IMR-90 (cell line): Measurements from ENCODE around the gene UBE2QL1. TPM values are rescaled to one million over a fixed set of nuclear protein-coding genes. Genes with fewer than 3 reads are reported as not detected.

Experiments
- ATAC-seq: fragments of 200-7000 bp; cut with Tn5 transposase; 2 replicates; pipeline ENCODE4 v1.9.1; 2020; ENCODE audit warnings: low read depth, mild to moderate bottlenecking, moderate library complexity
- BruUV-seq: library from RNA; stranded (reverse); fragments of 400-500 nt; replicated peaks from 2 replicates; lab custom pipeline; 2021; lab: Mats Ljungman, UMichigan
- CTCF ChIA-PET: fragments of 300-600 bp; formaldehyde crosslinking; extraction: SDS; loops from one replicate; lab custom pipeline; 2021; ENCODE audit warnings: antibody characterized with exemption; lab: Yijun Ruan, JAX
- POLR2A ChIA-PET: fragments of 300-600 bp; sonication (Branson Sonifier 250); formaldehyde crosslinking; loops from one replicate; lab custom pipeline; 2022; ENCODE audit warnings: antibody characterized with exemption; ENCODE audit not compliant: unreplicated experiment; lab: Charles Lee
- DNase-seq: peaks from one replicate; pipeline ENCODE4 v3.0.0; 2013
- H2AFZ ChIP-seq: replicated peaks from 2 replicates; pipeline ENCODE3; 2013; ENCODE audit warnings: low read length, mild to moderate bottlenecking; ENCODE audit not compliant: poor library complexity
- H2AK5ac ChIP-seq: 2 replicates; pipeline ENCODE4 v1.6.1; 2013; ENCODE audit warnings: low read depth, low read length, inconsistent platforms
- H2AK9ac ChIP-seq: replicated peaks from 2 replicates; pipeline ENCODE3; 2013; ENCODE audit warnings: mild to moderate bottlenecking, low read depth, low read length, moderate library complexity; ENCODE audit not compliant: poor library complexity
- H2BK120ac ChIP-seq: 2 replicates; pipeline ENCODE4 v1.6.1; 2013; ENCODE audit warnings: low read depth, low read length, inconsistent platforms
- H2BK15ac ChIP-seq: 3 replicates; pipeline ENCODE4 v1.6.1; 2013; ENCODE audit warnings: low read depth, low read length, inconsistent platforms
- H2BK20ac ChIP-seq: 2 replicates; pipeline ENCODE4 v1.6.1; 2013; ENCODE audit warnings: low read depth, mild to moderate bottlenecking, inconsistent platforms, low read length, moderate library complexity
- H2BK5ac ChIP-seq: 2 replicates; pipeline ENCODE4 v1.6.1; 2013; ENCODE audit warnings: mild to moderate bottlenecking, low read depth, low read length, inconsistent platforms; ENCODE audit not compliant: poor library complexity, severe bottlenecking
- H3K14ac ChIP-seq: replicated peaks from 2 replicates; pipeline ENCODE4 v1.6.1; 2013; ENCODE audit warnings: low read depth, low read length, inconsistent platforms
- H3K18ac ChIP-seq: 2 replicates; pipeline ENCODE4 v1.6.1; 2013; ENCODE audit warnings: low read depth, low read length, control low read depth
- H3K23ac ChIP-seq: 2 replicates; pipeline ENCODE4 v1.6.1; 2013; ENCODE audit warnings: low read depth, low read length, inconsistent platforms
- H3K27ac ChIP-seq: 2 replicates; pipeline ENCODE4 v1.5.1; 2013; ENCODE audit warnings: mild to moderate bottlenecking, control low read depth, low read length; ENCODE audit not compliant: insufficient read depth
- H3K27me3 ChIP-seq: 2 replicates; pipeline ENCODE4 v1.6.1; 2013; ENCODE audit warnings: low read length; ENCODE audit not compliant: control insufficient read depth, insufficient read depth
- H3K36me3 ChIP-seq: 2 replicates; pipeline ENCODE4 v1.6.1; 2013; ENCODE audit warnings: low read length, mixed read lengths; ENCODE audit not compliant: control insufficient read depth, insufficient read depth
- H3K4ac ChIP-seq: 2 replicates; pipeline ENCODE4 v1.6.1; 2013; ENCODE audit warnings: low read depth, low read length, inconsistent platforms
- H3K4me1 ChIP-seq: 2 replicates; pipeline ENCODE4 v1.6.1; 2013; ENCODE audit warnings: low read length, mixed read lengths; ENCODE audit not compliant: control insufficient read depth, insufficient read depth
- H3K4me2 ChIP-seq: 2 replicates; pipeline ENCODE4 v1.6.1; 2013; ENCODE audit warnings: low read depth, mild to moderate bottlenecking, control low read depth, low read length, moderate library complexity
- H3K4me3 ChIP-seq: 2 replicates; pipeline ENCODE4 v1.5.1; 2013; ENCODE audit warnings: low read depth, mild to moderate bottlenecking, control low read depth, low read length, moderate library complexity; ENCODE audit not compliant: insufficient read depth
- H3K56ac ChIP-seq: 2 replicates; pipeline ENCODE4 v1.6.1; 2013; ENCODE audit warnings: low read length, inconsistent platforms; ENCODE audit not compliant: insufficient read depth; ENCODE audit errors: extremely low read depth
- H3K79me1 ChIP-seq, 2 experiments: 2 replicates each; pipeline ENCODE4 v1.6.1; 2013; ENCODE audit warnings: low read length in 2 of 2, inconsistent platforms in 1 of 2, low read depth in 1 of 2
- H3K9ac ChIP-seq: 2 replicates; pipeline ENCODE4 v1.6.1; 2013; ENCODE audit warnings: low read depth, low read length, control low read depth
- H3K9me1 ChIP-seq: 2 replicates; pipeline ENCODE4 v1.6.1; 2013; ENCODE audit warnings: low read length, inconsistent platforms; ENCODE audit not compliant: insufficient read depth
- H3K9me3 ChIP-seq: 2 replicates; pipeline ENCODE4 v1.6.1; 2013; ENCODE audit warnings: low read length; ENCODE audit not compliant: control insufficient read depth, insufficient read depth
- H4K20me1 ChIP-seq: 2 replicates; pipeline ENCODE4 v1.6.1; 2013; ENCODE audit warnings: low read length, inconsistent platforms; ENCODE audit not compliant: insufficient read depth
- H4K5ac ChIP-seq: 2 replicates; pipeline ENCODE4 v1.6.1; 2013; ENCODE audit warnings: mild to moderate bottlenecking, low read depth, low read length, control low read depth
- H4K8ac ChIP-seq, 2 experiments: 2 replicates each; pipeline ENCODE4 v1.6.1; 2013; ENCODE audit warnings: low read depth in 2 of 2, low read length in 2 of 2, control low read depth in 1 of 2, inconsistent platforms in 1 of 2
- H4K91ac ChIP-seq: 2 replicates; pipeline ENCODE4 v1.6.1; 2013; ENCODE audit warnings: low read depth, low read length, inconsistent platforms; ENCODE audit not compliant: insufficient read depth
- BHLHE40 ChIP-seq: fragments of 150-350 bp; IDR thresholded peaks from 2 replicates; pipeline ENCODE4 v1.6.1; 2016; ENCODE audit warnings: mild to moderate bottlenecking, low read depth, low read length
- CEBPB ChIP-seq: IDR thresholded peaks from 2 replicates; pipeline ENCODE4 v1.6.1; 2012; ENCODE audit warnings: low read depth, low read length, improper control_type of control experiment
- CHD1 ChIP-seq: IDR thresholded peaks from 2 replicates; pipeline ENCODE4 v1.6.1; 2012; ENCODE audit warnings: low read depth, low read length, improper control_type of control experiment
- CTCF ChIP-seq: conservative IDR thresholded peaks from 2 replicates; pipeline ENCODE4 v1.5.1; 2012; ENCODE audit warnings: mild to moderate bottlenecking, low read depth, low read length, improper control_type of control experiment
- FOS ChIP-seq: fragments of 150-350 bp; IDR thresholded peaks from 2 replicates; pipeline ENCODE4 v1.6.1; 2016; ENCODE audit warnings: low read depth, low read length
- MAFK ChIP-seq: IDR thresholded peaks from 2 replicates; pipeline ENCODE4 v1.6.1; 2012; ENCODE audit warnings: low read depth, low read length, improper control_type of control experiment
- MAZ ChIP-seq: IDR thresholded peaks from 2 replicates; pipeline ENCODE4 v1.6.1; 2012; ENCODE audit warnings: low read depth, mild to moderate bottlenecking, low read length, improper control_type of control experiment, moderate library complexity, borderline replicate concordance
- MXI1 ChIP-seq: IDR thresholded peaks from 2 replicates; pipeline ENCODE4 v1.6.1; 2012; ENCODE audit warnings: low read depth, mild to moderate bottlenecking, low read length, moderate library complexity, borderline replicate concordance
- NFE2L2 ChIP-seq: fragments of 150-350 bp; IDR thresholded peaks from 2 replicates; pipeline ENCODE4 v1.6.1; 2016; ENCODE audit warnings: low read depth, mild to moderate bottlenecking, low read length
- POLR2A ChIP-seq: IDR thresholded peaks from 2 replicates; pipeline ENCODE4 v1.6.1; 2012; ENCODE audit warnings: mild to moderate bottlenecking, low read depth, low read length
- RAD21 ChIP-seq: IDR thresholded peaks from 2 replicates; pipeline ENCODE4 v1.6.1; 2012; ENCODE audit warnings: low read length, improper control_type of control experiment
- RCOR1 ChIP-seq: IDR thresholded peaks from 2 replicates; pipeline ENCODE4 v1.6.1; 2012; ENCODE audit warnings: mild to moderate bottlenecking, low read length, improper control_type of control experiment; ENCODE audit not compliant: insufficient replicate concordance
- RFX5 ChIP-seq: IDR thresholded peaks from 2 replicates; pipeline ENCODE4 v1.8.0; 2012; ENCODE audit warnings: low read depth, mild to moderate bottlenecking, low read length, moderate library complexity
- SMC3 ChIP-seq: fragments of 150-350 bp; IDR thresholded peaks from 2 replicates; pipeline ENCODE4 v1.6.1; 2016; ENCODE audit warnings: low read depth, mild to moderate bottlenecking, antibody characterized with exemption, low read length, moderate library complexity
- WGBS, 2 experiments: methylation state at CpG; one replicate each; pipeline versions ENCODE4 v1.1.5 to v1.1.7; 2013; ENCODE audit warnings: missing lambda C conversion rate in 2 of 2; ENCODE audit not compliant: insufficient read length in 1 of 2; ENCODE audit errors: extremely low coverage in 2 of 2; 5-methylcytosine and 5-hydroxymethylcytosine counted together
- dilution Hi-C: fragments of 300-500 bp; cut with HindIII; formaldehyde crosslinking; loops from one replicate; pipeline ENCODE4 v1.14.3; 2018; ENCODE audit warnings: low sequenced_read_pairs; ENCODE audit not compliant: unreplicated experiment
- in situ Hi-C: fragments of 300-500 bp; cut with MboI; formaldehyde crosslinking; loops from 3 replicates; pipeline ENCODE4 v1.14.3; 2019; ENCODE audit warnings: low sequenced_read_pairs, inconsistent platforms, mixed read lengths
- intact Hi-C: fragments of 100-400 bp; cut with micrococcal nuclease; formaldehyde crosslinking; loops from 2 replicates; pipeline ENCODE4 v1.10.0; 2022
- polyA plus RNA-seq, 3 experiments: library from polyadenylated mRNA; depleted of rRNA; stranded (reverse); fragments of >200 nt; gene quantifications; 2 replicates each; pipeline ENCODE4 v1.2.3, GENCODE V29; 2012; ENCODE audit warnings: low replicate concordance in 1 of 3
- total RNA-seq: library from RNA; depleted of rRNA; stranded (reverse); fragments of >200 nt; gene quantifications from 2 replicates; pipeline ENCODE4 v1.2.3, GENCODE V29; 2012
- TF ChIP-seq, protein P1 (sequence below): fragments of 150-350 bp; IDR thresholded peaks from 2 replicates; pipeline ENCODE4 v1.6.1; 2017; ENCODE audit warnings: mild to moderate bottlenecking, antibody characterized with exemption, low read length, low read depth
- TF ChIP-seq, protein P2 (sequence below): fragments of 150-350 bp; IDR thresholded peaks from 2 replicates; pipeline ENCODE4 v1.6.1; 2016; ENCODE audit warnings: low read depth, mild to moderate bottlenecking, low read length, moderate library complexity, borderline replicate concordance

Gene UBE2QL1
- total and polyA plus RNA-seq, 2 of the 4 experiments (the other 2 are of a cell fraction): not detected

GRCh38 chr5:6535594-6535993 lies 86.9 kb downstream of the UBE2QL1 start:
- H2BK20ac ChIP-seq: no peak overlapping the region
- H3K4me3 ChIP-seq: no peak overlapping the region
- no peaks in the 10 kb centered on the region for H3K9me1 ChIP-seq
- WGBS, 2 experiments: no CpG with 5 or more reads among the region's 2 CpGs
- H3K79me1 ChIP-seq: no peaks in the 10 kb centered on the region
- H3K27ac ChIP-seq: no peak overlapping the region
- H4K5ac ChIP-seq: no peak overlapping the region
- ChIA-PET POLR2A (no interaction called here), CTCF (no interaction called here)
- no peak overlapping the region for H3K9ac ChIP-seq
- H3K4me1 ChIP-seq: no peaks in the 10 kb centered on the region
- H2BK5ac ChIP-seq: no peak overlapping the region
- no peaks in the 10 kb centered on the region for H3K36me3 ChIP-seq
- H2BK15ac ChIP-seq: no peak overlapping the region
- BruUV-seq: no TSS peak
- H3K4me2 ChIP-seq: no peak overlapping the region
- in situ Hi-C loops: no loop called here
- intact Hi-C loops: no loop called here
- no peak overlapping the region for H3K14ac ChIP-seq
- no peak overlapping the region for H3K23ac ChIP-seq
- H2AK9ac ChIP-seq: no peak overlapping the region
- no peak overlapping the region for H3K18ac ChIP-seq
- ATAC-seq: no peak
- no peaks in the 10 kb centered on the region for H4K20me1 ChIP-seq
- no peak overlapping the region for H2AK5ac ChIP-seq
- no peak overlapping the region for H4K8ac ChIP-seq
- H4K91ac ChIP-seq: no peak overlapping the region
- no peaks in the 10 kb centered on the region; the same call in 1 of the 2 replicates for H3K27me3 ChIP-seq
- H3K56ac ChIP-seq: no peak overlapping the region
- dilution Hi-C loops: no loop called here
- DNase-seq: no peak
- no peak overlapping the region for H3K4ac ChIP-seq
- no peaks in the 10 kb centered on the region for H3K9me3 ChIP-seq
- TF ChIP-seq CEBPB: no peak
- no peak for TF ChIP-seq MXI1
- TF ChIP-seq CHD1: no peak
- no peak for TF ChIP-seq MAFK
- TF ChIP-seq CTCF: no peak
- TF ChIP-seq, protein P1, sequence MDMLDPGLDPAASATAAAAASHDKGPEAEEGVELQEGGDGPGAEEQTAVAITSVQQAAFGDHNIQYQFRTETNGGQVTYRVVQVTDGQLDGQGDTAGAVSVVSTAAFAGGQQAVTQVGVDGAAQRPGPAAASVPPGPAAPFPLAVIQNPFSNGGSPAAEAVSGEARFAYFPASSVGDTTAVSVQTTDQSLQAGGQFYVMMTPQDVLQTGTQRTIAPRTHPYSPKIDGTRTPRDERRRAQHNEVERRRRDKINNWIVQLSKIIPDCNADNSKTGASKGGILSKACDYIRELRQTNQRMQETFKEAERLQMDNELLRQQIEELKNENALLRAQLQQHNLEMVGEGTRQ: no peak
- TF ChIP-seq MAZ: no peak
- TF ChIP-seq NFE2L2: no peak
- TF ChIP-seq RFX5: no peak
- TF ChIP-seq SMC3: no peak
- TF ChIP-seq FOS: no peak
- no peak for TF ChIP-seq BHLHE40
- TF ChIP-seq POLR2A: no peak
- no peak for TF ChIP-seq RAD21
- no peak for TF ChIP-seq RCOR1
- TF ChIP-seq, protein P2, sequence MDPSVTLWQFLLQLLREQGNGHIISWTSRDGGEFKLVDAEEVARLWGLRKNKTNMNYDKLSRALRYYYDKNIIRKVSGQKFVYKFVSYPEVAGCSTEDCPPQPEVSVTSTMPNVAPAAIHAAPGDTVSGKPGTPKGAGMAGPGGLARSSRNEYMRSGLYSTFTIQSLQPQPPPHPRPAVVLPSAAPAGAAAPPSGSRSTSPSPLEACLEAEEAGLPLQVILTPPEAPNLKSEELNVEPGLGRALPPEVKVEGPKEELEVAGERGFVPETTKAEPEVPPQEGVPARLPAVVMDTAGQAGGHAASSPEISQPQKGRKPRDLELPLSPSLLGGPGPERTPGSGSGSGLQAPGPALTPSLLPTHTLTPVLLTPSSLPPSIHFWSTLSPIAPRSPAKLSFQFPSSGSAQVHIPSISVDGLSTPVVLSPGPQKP: no peak
- H2AFZ ChIP-seq: no peak overlapping the region
- no peak overlapping the region for H2BK120ac ChIP-seq
